Epidermal melanocyte (primary cell): Measurements from ENCODE around the gene YPEL1.
A peak's percentile ranks its signal among the peaks of the same experiment; 100 is the strongest.

Experiments used
- DNase-seq: peaks from one replicate; pipeline ENCODE4 v3.0.0; 2011; ENCODE audit warnings: low spot score; ENCODE audit not compliant: insufficient read length

YPEL1 gene

GRCh38 chr22:21657360-21658032 lies 78.1 kb downstream of the YPEL1 start:
- peak; percentile 60 for DNase-seq

DNA sequence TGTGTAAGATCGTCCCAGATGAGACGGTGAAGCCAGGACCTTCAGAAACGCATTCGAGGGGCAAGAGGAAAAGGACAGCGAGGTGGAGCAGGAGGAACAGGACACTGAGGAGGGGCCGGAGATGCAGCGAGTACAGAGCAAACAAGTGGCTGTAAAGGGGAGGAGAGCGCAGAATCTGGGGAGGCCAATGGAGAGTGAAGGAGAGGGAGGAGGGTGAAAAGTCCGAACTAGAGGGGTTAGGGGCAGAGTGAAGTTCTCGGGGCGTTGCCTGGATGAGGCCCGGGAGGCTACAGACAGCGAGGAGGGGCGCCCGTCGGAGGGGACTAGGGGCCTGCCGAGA lies 78.6 kb downstream of the YPEL1 start:
- DNase-seq = no peak

- no peak for DNase-seq
Measured at GRCh38 chr22:21652547-21653545, 82.7 kb downstream of the YPEL1 start.

DNA sequence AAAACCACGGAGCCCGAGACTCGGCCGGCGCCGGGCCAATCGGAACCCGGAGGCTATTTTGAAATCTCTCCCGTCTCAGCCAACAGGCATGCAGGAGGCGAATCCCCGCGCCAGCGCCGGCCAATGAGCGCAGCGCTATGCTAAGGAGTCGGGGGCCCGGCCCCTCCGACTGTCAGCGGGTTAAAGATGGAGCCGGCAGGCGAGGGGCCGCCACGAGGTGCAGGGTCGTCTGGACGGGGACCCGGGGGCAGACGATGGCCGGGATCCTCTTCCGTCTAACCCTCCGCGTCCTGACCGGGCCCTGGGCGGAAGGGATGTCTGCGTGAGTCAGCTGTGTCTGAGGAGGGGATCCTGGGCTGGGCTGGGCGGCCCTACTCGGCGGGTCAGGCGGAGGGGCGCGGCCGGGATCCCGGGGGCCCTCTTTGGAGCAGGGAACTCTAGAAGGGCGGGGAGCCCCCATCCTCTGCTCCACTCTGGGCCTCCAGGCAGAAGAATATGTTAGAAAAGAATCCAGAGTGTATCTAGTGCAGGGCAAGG lies 83.5 kb downstream of the YPEL1 start:
- DNase-seq = peak; percentile 97

DNA sequence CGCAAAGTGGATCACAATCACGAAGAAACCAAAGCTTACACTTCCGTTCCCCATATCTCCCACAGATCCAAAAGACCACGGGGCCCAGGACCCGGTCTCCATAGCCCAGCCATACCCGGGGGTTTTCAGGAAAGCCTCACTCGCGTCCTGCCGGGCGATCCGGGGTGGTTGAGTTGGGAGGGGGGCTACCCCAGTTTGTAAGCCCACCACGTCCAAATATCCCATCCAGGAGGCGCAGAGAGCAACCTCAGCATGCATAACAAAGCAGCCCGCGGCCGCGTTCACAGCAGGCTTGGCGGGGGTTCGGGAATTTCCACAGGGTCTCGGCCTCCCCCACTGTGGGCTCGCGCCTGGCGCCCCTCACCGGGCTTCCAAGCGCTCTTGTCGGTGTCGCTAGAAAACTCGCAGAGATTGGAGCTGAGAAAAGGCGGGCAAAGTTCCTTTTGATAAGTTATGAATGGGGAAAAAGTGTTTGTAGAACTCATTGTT lies 84.0 kb downstream of the YPEL1 start:
- no peak for DNase-seq

DNA sequence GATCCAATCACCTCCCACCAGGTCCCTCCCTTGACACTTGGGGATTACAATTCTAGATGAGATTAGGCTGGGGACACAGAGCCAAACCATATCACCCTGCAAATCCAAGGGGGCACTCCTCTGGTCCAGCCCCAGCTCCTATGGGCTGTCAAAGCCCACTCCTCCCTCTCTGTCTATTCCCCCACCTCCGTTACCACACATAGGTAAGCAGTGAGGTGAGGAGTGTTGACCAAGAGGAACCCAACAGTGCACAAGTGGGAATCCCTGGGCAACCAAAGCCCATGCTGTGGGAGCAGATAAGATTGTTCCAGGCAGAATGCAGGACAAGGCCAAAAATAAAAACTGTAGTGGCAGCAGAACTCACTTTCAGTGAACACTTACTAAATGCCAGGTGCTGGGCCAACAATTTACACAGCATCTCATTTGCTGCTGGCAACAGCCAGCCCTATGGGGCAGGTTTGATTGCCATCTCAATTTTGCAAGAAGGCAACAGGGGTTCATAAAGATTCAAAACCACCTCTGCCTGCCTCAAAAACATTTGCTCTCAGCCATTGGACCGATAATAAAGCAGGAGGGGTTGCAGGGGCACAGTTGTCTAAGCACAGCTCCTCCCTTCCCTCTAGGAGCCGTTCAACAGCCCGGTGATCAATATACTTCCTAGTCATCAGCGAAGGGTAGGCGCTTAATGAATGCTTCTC lies 84.6 kb downstream of the YPEL1 start:
- no peak for DNase-seq

DNA sequence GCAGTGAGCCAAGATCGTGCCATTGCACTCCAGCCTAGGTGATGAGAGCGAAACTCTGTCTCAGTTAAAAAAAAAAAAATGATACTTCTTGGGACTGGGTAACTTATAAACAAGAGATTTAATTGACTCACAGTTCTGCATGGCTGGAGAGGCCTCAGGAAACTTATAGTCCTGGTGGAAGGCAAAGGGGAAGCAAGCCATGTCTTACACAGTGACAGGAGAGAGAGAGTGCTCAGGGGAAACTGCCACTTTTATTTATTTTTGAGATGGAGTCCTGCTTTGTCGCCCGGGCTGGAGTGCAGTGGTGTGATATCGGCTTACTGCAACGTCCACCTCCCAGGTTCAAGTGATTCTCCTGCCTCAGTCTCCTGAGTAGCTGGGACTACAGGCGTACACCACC lies 85.3 kb downstream of the YPEL1 start:
- no peak for DNase-seq
